HG02885 (cell line): ENCODE measurements around the gene POLR2H.
A peak's percentile ranks its signal among the peaks of the same experiment; 100 is the strongest.

Experiments used
- ATAC-seq: cut with Tn5 transposase; IDR thresholded peaks from one replicate; pipeline ENCODE4 v1.9.1; 2021; ENCODE audit warnings: mild to moderate bottlenecking; ENCODE audit not compliant: unreplicated experiment, poor library complexity

The POLR2H gene

GRCh38 chr3:184351511-184352148, 9.9 kb upstream of the POLR2H start:
- ATAC-seq: no peak

DNA sequence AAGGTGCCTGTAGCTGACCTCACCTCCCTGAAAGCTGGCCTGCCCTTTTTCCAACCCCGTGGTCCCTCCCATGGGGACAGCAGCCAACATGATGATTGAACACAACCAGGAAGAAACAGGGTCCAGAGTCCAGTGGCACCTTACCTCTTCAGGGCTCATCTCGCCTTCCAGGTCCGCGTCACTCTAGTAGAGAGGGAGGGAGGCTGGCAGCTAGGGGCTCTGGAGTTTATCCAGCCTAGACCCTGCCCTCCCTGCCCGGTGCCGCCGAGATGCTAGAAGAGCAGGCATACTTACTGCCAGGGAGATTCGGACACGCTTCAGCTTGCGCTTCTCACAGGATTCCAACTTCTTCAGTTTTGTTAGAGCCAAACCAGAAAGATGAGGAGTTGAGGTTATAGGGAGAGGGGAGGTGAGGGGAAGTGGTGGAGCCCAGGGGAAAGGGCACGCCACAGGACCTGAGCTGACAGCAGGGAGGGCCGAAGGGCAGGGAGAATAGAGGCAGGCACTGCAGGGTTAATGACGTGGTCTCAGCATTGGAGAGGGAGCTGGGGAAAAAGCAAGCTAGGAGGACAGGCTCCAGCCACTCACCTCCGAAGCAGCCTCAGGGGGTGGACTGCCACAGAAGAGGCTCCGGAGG, 9.2 kb upstream of the POLR2H start:
- no peak for ATAC-seq

DNA sequence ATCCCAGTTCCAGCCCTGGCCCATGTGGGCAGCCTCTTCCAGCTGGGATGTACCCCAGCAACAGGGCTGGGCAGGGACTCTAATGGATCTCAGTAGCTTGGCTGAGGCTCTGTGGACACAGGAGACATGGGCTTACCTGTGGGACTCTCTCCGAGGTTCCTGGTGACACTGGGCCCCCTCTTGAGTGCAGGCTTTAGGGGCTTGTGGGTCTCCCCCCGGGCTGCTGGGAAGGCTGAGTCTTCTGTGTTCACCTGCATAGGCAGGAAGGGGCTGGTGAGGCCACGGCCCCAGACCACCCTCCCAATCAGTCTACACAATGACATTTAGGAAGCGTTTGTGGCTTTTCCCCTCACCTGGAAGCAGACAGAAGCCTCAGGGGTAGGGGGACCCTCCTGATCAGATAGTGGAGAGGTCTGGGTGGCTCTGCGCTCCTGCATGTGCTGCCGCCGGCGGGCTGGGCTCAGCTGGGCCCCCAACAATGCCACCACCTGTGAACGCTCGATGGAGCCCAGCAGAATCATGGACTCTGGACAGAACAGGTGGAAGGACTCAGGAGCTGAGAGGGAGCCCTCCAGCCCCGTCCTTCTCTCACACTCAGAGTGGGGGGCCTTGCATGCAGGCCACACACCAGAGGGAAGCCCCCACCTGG, 8.5 kb upstream of the POLR2H start:
- no peak for ATAC-seq

DNA sequence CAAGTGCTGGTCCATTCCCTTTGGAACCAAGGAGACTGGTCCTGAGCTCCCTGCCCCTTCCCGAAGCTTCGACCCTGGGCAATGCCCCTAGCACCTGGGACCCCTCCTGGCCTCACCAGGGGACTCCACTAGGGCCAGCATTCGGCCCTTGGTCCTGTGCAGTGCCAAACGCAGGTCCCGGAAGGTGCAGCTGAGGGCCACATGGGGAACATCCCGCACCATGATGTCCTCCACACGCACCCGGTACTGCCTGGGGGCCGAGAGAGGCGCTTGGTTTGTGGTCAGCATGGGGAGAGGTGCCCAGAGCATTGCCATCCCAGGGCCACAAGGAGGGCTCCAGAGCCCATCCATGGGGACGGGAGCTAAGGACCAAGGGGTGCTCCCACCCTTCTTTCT, 8.0 kb upstream of the POLR2H start:
- no peak for ATAC-seq

- ATAC-seq: peak; percentile 55
Observed at GRCh38 chr3:184354121-184354728, 7.3 kb upstream of the POLR2H start.

DNA sequence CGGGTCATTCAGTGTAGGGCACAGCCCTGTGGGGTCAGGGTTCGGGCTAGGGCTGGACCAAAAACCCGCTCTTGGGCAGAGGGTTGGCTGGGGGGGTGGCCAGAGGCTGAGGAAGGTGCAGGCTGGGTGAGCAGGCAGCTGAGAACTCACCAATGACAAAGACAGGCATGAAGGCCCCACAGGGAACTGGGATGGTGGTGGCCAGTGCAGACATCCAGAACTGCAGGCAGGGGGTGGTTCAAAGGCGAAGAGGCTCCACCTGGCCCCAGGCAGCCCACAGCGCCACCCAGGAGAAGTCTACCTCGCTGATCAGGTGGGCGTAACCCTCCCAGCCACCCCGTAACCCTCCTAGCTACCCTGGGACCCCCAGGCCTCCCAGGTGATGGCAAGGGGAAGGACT, 6.8 kb upstream of the POLR2H start:
- ATAC-seq: no peak

DNA sequence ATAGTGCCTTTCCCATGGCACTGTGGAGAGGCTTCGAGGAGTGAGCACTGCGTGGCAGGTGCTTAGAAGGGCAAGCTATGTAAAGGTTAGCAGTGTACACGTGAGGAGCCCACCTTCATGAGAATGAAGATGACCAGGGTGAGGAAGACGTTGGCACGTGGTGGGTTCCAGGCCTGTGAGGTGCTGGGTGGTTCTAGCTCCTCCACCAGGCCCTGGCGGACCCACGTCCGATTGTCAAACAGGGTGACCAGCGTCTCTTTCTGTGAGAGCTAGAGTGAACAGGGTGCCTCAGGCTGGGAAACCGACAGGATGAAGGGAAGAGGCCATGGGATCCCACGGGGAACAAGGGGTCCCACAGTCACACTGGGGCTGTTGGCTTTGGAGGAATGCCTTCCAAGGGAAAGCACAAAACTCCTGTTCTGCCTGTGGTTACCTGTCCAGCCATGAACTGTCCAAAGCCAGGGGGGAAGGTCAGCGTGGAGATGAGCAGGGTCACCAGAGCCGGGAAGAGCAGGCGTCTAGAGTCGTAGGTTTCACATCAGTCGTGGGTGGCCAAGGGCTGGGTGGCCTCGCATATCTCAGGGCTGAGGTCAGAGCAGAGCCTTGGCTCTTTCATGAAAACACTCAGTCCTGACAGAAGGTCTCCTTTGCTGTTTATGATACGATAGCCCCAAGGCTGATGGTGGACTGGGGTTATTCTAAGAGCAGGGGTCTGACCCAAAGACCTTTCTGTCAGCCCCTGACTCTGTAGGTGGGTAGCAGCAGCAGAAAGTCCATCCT, 6.1 kb upstream of the POLR2H start:
- no peak for ATAC-seq

GRCh38 chr3:184357248-184358123, 4.0 kb upstream of the POLR2H start:
- no peak for ATAC-seq

DNA sequence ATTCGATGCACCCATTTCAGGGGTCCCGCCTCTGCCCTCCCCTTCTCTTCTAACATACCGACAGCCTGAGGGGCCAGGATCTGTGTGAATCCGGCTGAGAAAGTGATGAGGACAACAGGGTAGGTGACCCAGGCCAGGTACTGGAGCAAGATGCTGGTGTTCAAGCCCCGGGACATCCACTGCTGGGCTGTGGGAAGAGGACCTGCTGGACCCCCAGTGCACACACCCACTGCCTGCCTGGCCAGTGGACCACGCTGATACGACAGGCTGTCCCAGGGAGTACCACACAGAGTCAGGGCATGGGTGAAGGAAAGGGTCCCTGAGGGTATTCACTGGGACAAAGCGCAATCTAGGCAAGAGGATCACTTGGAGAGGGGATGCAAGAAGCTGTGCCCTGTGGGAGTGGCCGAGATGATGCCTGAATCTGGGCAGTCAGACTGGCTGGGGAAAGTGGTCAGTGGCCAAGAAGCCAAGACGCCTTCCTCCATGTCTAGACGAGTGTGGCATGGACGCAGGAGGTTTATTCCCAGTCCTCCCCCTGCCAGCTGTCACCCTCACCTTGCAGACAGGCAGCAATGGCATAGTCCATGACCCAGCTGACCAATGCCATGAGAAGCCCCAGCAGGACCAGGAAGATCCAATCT, 3.3 kb upstream of the POLR2H start:
- no peak for ATAC-seq

DNA sequence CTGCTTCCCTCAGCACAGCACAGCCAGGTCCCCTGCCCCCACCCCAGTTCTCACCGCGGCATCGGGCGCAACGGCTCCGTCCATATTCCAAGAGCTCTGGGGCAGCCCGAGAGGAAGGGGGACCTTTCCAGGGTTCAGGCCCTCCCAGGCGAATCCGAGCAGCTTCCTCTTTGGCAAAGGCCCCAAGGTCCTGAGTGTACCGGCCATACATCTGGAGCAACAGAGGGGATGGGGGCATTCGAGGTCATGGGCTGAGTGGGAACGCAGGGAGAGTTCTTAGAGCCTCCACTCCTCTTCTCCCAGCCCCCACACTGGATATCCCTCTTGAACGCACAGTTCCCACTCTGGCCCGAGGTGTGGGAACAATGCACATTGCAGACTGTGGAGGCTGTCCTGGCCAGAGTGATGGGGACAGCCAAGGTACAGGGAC, 2.6 kb upstream of the POLR2H start:
- ATAC-seq: no peak

GRCh38 chr3:184359610-184360009, 1.9 kb upstream of the POLR2H start:
- ATAC-seq: no peak

GRCh38 chr3:184360070-184360928, 1.2 kb upstream of the POLR2H start:
- ATAC-seq: no peak

DNA sequence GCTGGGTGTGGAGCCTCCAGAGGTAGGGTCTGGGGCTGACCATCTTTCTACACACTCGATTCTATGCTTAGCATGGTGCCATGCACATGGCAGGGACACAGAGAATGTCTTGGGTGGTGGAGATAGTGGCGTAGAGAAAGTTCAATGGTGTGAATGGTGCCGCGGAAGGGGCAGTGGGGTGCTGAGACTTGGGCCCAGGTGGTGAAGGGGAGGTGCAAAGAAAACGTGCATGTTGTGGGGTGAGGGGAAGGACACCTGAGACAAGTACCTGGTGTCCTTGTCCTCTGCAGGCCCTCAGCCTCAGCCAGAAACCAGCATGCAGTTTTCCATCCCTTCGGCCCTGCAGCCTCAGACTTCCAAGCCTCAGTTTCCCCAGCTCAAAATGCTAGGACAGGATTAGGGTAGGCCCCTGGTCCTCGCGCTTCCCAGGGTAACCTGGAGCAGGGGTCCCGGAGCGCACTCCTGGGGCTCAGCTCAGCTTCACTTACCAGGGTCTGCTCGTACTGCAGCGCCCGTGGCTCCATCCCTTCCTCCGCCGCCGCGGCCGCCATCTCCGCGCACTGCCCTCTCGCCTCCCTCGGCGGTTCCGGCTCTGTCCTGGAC, 480 bp upstream of the POLR2H start:
- peak; percentile 0 for ATAC-seq

DNA sequence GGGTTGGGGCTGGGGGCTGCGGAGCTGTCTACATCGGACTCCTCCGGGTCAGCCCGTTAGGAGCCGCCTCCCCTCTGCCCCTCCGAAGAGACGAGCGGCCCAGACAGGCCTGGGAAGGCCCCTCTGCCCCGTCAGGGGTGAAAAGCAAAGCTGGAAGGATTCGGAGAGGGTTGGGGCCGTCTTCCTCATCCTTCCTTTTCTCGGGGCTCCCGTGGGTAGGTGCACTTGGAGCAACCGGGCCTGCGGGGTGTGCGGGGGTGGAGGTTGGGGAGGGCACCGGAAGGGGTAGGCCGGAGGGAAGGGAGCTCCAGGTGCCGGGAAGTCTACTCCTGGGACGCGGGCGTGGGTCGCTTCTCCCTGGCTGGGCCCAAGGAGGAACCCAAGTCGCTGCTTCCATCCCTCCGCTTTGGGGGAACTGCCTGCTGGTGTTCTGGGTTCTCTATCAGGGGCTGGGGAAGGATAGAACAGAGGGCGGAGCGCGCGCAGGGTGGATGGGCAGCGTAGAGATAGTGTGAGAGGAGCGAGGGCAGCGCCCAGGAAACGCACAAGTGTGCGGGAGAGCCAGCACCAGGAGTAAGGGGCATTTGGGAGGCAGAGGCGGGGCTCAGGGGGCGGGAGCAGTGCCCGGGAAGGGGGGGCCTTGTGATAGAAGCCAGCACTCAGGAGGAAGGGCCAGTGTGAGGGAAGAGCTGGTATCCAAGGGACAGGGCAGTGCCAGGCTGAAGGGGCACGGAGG, 590 bp downstream of the POLR2H start:
- ATAC-seq: no peak

GRCh38 chr3:184362668-184363546, 1.4 kb downstream of the POLR2H start:
- peak; percentile 86 for ATAC-seq

- ATAC-seq: no peak
Observed at GRCh38 chr3:184366619-184367289, 5.2 kb downstream of the POLR2H start.
